Measurements from ENCODE around the gene ZNF117.
A peak's percentile ranks its signal among the peaks of the same experiment; 100 is the strongest.

GRCh38 chr7:65006094-65006992 lies 15.5 kb upstream of the ZNF117 start, which contains the start of gene ERV3-1:
- no peak for TF ChIP-seq NANOG (IDR thresholded peaks at IDR 0.05; ENCODE audit: borderline replicate concordance)
- TF ChIP-seq, protein P1, sequence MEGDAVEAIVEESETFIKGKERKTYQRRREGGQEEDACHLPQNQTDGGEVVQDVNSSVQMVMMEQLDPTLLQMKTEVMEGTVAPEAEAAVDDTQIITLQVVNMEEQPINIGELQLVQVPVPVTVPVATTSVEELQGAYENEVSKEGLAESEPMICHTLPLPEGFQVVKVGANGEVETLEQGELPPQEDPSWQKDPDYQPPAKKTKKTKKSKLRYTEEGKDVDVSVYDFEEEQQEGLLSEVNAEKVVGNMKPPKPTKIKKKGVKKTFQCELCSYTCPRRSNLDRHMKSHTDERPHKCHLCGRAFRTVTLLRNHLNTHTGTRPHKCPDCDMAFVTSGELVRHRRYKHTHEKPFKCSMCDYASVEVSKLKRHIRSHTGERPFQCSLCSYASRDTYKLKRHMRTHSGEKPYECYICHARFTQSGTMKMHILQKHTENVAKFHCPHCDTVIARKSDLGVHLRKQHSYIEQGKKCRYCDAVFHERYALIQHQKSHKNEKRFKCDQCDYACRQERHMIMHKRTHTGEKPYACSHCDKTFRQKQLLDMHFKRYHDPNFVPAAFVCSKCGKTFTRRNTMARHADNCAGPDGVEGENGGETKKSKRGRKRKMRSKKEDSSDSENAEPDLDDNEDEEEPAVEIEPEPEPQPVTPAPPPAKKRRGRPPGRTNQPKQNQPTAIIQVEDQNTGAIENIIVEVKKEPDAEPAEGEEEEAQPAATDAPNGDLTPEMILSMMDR (conservative IDR thresholded peaks at IDR 0.05; ENCODE audit: low read depth in 2 of 2): no peak
- peak; percentile 95 for TF ChIP-seq POLR2AphosphoS5 (IDR thresholded peaks at IDR 0.05; ENCODE audit: low read depth)
- no peak for TF ChIP-seq EZH2phosphoT487 (IDR thresholded peaks at IDR 0.05; ENCODE audit: unreplicated experiment)
- TF ChIP-seq JUNB (IDR thresholded peaks at IDR 0.05; ENCODE audit: unreplicated experiment): no peak
- TF ChIP-seq EZH2 (IDR thresholded peaks at IDR 0.05; ENCODE audit: low read depth, unreplicated experiment): no peak
- TF ChIP-seq, protein P2, sequence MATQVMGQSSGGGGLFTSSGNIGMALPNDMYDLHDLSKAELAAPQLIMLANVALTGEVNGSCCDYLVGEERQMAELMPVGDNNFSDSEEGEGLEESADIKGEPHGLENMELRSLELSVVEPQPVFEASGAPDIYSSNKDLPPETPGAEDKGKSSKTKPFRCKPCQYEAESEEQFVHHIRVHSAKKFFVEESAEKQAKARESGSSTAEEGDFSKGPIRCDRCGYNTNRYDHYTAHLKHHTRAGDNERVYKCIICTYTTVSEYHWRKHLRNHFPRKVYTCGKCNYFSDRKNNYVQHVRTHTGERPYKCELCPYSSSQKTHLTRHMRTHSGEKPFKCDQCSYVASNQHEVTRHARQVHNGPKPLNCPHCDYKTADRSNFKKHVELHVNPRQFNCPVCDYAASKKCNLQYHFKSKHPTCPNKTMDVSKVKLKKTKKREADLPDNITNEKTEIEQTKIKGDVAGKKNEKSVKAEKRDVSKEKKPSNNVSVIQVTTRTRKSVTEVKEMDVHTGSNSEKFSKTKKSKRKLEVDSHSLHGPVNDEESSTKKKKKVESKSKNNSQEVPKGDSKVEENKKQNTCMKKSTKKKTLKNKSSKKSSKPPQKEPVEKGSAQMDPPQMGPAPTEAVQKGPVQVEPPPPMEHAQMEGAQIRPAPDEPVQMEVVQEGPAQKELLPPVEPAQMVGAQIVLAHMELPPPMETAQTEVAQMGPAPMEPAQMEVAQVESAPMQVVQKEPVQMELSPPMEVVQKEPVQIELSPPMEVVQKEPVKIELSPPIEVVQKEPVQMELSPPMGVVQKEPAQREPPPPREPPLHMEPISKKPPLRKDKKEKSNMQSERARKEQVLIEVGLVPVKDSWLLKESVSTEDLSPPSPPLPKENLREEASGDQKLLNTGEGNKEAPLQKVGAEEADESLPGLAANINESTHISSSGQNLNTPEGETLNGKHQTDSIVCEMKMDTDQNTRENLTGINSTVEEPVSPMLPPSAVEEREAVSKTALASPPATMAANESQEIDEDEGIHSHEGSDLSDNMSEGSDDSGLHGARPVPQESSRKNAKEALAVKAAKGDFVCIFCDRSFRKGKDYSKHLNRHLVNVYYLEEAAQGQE (IDR thresholded peaks at IDR 0.05; ENCODE audit: unreplicated experiment): no peak
- no peak for TF ChIP-seq STAT1 (IDR thresholded peaks at IDR 0.05; ENCODE audit: unreplicated experiment)
- TF ChIP-seq CREB1 (CRISPR knock-in tag; IDR thresholded peaks at IDR 0.05; ENCODE audit: low read depth): peak; percentile 57
- TF ChIP-seq ZNF331 (CRISPR knock-in tag; IDR thresholded peaks at IDR 0.05; ENCODE audit: low read depth): no peak
- TF ChIP-seq, protein P3, sequence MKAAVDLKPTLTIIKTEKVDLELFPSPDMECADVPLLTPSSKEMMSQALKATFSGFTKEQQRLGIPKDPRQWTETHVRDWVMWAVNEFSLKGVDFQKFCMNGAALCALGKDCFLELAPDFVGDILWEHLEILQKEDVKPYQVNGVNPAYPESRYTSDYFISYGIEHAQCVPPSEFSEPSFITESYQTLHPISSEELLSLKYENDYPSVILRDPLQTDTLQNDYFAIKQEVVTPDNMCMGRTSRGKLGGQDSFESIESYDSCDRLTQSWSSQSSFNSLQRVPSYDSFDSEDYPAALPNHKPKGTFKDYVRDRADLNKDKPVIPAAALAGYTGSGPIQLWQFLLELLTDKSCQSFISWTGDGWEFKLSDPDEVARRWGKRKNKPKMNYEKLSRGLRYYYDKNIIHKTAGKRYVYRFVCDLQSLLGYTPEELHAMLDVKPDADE (IDR thresholded peaks at IDR 0.05): no peak
- TF ChIP-seq, protein P4, sequence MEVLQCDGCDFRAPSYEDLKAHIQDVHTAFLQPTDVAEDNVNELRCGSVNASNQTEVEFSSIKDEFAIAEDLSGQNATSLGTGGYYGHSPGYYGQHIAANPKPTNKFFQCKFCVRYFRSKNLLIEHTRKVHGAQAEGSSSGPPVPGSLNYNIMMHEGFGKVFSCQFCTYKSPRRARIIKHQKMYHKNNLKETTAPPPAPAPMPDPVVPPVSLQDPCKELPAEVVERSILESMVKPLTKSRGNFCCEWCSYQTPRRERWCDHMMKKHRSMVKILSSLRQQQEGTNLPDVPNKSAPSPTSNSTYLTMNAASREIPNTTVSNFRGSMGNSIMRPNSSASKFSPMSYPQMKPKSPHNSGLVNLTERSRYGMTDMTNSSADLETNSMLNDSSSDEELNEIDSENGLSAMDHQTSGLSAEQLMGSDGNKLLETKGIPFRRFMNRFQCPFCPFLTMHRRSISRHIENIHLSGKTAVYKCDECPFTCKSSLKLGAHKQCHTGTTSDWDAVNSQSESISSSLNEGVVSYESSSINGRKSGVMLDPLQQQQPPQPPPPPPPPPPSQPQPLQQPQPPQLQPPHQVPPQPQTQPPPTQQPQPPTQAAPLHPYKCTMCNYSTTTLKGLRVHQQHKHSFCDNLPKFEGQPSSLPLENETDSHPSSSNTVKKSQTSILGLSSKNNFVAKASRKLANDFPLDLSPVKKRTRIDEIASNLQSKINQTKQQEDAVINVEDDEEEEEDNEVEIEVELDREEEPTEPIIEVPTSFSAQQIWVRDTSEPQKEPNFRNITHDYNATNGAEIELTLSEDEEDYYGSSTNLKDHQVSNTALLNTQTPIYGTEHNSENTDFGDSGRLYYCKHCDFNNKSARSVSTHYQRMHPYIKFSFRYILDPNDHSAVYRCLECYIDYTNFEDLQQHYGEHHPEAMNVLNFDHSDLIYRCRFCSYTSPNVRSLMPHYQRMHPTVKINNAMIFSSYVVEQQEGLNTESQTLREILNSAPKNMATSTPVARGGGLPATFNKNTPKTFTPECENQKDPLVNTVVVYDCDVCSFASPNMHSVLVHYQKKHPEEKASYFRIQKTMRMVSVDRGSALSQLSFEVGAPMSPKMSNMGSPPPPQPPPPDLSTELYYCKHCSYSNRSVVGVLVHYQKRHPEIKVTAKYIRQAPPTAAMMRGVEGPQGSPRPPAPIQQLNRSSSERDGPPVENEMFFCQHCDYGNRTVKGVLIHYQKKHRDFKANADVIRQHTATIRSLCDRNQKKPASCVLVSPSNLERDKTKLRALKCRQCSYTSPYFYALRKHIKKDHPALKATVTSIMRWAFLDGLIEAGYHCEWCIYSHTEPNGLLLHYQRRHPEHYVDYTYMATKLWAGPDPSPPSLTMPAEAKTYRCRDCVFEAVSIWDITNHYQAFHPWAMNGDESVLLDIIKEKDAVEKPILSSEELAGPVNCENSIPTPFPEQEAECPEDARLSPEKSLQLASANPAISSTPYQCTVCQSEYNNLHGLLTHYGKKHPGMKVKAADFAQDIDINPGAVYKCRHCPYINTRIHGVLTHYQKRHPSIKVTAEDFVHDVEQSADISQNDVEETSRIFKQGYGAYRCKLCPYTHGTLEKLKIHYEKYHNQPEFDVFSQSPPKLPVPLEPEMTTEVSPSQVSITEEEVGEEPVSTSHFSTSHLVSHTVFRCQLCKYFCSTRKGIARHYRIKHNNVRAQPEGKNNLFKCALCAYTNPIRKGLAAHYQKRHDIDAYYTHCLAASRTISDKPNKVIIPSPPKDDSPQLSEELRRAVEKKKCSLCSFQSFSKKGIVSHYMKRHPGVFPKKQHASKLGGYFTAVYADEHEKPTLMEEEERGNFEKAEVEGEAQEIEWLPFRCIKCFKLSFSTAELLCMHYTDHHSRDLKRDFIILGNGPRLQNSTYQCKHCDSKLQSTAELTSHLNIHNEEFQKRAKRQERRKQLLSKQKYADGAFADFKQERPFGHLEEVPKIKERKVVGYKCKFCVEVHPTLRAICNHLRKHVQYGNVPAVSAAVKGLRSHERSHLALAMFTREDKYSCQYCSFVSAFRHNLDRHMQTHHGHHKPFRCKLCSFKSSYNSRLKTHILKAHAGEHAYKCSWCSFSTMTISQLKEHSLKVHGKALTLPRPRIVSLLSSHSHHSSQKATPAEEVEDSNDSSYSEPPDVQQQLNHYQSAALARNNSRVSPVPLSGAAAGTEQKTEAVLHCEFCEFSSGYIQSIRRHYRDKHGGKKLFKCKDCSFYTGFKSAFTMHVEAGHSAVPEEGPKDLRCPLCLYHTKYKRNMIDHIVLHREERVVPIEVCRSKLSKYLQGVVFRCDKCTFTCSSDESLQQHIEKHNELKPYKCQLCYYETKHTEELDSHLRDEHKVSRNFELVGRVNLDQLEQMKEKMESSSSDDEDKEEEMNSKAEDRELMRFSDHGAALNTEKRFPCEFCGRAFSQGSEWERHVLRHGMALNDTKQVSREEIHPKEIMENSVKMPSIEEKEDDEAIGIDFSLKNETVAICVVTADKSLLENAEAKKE (CRISPR knock-in tag; IDR thresholded peaks at IDR 0.05): peak; percentile 63; the same call in 1 of the 2 replicates
- no peak for TF ChIP-seq ZNF114 (CRISPR knock-in tag; IDR thresholded peaks at IDR 0.05)

All from GM23338 (cell line).